GM21619 (cell line): ENCODE results near the gene ST6GALNAC3.
"Not testable (repeated sequence)": the region's sequence is repeated elsewhere in the genome, so short reads cannot be mapped to it uniquely, and the experiment has no call there.

Experiments used
- ATAC-seq: cut with Tn5 transposase; IDR thresholded peaks from one replicate; pipeline ENCODE4 v1.9.1; 2021; ENCODE audit not compliant: unreplicated experiment

ST6GALNAC3 gene

DNA sequence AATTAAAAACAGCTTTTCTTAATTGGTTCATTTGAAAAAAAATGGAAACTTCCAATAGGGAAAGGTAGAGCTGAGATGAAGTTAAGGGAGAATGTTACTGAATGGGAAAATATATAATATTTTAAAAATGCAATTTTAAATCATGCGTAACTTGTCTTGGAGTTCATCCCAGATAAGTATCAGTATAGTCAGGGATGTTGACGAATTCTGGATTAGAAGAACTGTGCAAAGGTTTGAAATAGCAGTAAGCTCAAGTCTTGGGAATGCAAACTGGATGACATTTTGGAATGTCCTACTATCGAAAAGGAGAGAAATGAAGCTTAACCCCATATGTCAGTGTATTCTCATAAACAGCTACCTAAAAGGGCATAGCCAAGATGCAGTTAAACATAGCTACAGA lies 4.0 kb upstream of the ST6GALNAC3 start:
- ATAC-seq: no peak

DNA sequence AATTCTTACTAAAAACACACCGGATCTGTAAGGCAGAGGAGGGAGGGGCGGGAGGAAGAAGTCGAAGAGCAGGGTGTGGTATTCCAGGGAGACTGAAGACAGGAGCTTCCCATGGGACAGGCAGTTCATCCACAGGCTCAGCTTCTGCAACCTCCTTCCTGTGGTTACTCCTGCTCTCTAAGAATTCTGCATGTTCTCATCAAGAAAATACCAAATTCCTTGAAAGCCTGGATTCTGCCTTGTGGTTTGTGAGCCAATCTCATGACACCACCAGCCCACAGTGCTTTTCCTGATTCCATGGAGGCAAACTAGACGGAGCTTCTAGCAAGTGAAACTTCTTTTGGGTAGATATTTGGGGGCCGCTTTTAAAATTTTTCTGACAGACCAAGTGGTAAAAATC lies 1.1 kb upstream of the ST6GALNAC3 start:
- no peak for ATAC-seq

- no peak for ATAC-seq
Measured at GRCh38 chr1:76075188-76075489, 593 bp downstream of the ST6GALNAC3 start.

DNA sequence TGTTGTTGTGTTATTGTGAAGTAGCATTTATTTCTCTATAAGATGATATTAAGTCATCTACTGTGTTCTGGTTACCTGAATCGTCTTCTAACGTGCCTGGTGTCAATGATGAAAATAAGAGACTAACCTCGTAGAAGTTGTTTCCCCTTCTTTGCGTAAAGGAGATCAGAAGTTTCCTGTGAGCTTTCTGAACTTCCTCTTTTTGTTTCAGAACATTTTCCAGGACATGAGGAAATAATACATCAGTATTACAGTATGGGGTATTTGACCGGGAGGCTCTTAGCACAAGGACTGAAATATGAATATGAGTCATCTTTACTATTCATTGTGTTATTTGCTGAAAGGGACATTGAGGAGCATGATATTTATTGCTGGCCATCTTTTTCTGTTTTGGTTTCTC lies 1.3 kb downstream of the ST6GALNAC3 start:
- peak; percentile 44 for ATAC-seq

DNA sequence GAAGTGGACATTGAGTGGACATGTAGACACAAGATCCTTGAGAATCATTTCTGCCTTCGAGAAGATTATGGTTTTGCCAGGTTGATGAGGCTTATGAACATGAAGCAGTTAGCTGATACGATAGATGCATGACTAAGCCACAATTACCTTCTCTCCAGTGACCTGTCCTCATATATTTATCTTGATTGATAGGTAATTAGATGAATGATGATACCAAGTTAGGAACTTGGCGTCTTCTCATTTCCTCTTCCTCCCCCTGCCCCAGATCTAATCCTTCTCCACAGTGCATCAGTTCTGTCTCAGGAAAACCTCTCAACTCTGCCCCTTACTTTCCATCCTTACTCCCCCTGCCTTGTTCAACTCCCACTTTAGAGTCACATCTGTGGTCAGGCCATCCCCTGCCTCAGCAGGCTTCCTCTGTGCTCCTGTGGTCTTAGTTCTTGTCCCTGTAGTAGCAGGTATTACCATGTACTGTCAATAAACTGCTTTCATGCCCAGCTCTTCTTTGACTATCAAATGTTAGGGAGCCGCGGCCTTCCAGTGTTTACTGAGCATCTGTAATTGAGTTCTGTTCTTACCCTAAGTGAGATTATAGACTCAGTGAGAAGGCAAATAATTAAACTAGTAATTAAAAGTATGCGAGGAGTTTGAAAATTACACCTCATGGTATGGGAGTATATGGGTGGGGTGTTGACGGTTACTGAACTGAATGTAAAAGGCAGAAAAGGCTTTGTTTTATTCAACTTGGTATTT lies 5.1 kb downstream of the ST6GALNAC3 start:
- ATAC-seq: no peak

- ATAC-seq: no peak
Measured at GRCh38 chr1:76080552-76081079, 6.1 kb downstream of the ST6GALNAC3 start.

GRCh38 chr1:76082062-76082461 lies 7.5 kb downstream of the ST6GALNAC3 start:
- no peak for ATAC-seq

- no peak for ATAC-seq
Measured at GRCh38 chr1:76083189-76083588, 8.6 kb downstream of the ST6GALNAC3 start.

DNA sequence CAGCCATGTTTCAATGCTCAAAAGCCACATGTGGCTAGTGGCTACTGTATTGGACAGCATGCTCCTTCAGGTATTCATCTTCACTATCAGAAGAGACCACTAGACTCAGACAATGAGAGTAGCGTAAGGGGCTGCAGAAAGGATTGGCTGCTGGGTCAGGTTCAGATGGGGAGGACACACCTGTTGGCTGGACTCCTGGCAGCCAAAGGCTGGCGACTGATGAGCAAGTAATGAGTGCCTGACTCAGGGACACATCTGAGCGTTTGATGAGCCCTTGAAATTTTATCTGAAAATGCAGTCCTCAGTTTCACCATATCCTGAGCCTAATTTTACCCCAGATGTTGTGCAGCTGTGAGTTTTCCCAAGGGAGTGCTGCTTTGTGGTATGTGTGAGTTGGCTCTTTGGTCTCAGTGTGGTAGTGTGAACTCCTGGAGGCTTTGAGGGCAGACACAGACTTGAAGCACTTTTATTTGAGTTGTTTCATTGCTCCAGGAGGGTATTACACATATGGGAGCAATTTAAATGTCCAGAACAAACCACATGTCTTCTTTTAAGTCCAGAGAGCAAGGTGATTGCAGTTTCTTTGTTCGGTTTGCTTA lies 9.6 kb downstream of the ST6GALNAC3 start:
- no peak for ATAC-seq

GRCh38 chr1:76084685-76085084 lies 10.1 kb downstream of the ST6GALNAC3 start:
- ATAC-seq: no peak

DNA sequence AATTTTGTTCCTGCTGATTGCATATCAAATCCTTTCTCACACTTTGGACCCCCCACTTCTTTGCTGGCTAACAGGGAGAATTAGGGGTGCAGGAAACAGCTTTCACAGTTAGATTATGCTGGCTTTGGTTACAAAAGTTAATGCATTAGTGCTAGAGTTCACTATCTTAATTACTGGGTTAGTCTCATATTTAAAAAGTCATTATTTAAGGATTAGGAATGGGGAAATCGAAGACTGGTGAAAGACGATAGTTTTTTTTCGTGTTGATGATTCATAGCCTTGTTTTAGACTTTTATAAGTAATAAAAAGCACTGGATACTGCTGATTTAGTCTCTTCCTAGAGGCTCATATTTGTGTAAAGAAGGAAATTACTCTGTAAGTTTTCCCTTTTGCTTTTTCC lies 11.6 kb downstream of the ST6GALNAC3 start:
- ATAC-seq: no peak

DNA sequence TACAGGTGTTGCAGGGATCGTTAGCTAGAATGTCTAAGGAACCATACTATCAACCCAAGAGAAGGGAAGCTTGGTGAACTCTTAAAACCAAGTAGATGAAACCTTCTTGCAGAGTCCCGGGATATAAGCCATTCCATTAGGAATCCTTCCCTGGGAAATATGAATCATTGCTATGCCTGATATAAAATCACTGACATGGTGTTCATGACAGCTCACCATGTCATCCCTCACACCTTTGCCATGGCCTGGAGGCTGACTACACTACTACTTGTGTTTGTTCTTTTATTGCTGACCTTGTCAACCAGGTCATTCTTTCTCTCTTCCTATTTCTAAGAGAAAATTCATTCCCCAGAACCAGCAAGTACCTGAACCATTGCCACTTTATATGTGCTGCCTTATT lies 12.1 kb downstream of the ST6GALNAC3 start:
- ATAC-seq: no peak

DNA sequence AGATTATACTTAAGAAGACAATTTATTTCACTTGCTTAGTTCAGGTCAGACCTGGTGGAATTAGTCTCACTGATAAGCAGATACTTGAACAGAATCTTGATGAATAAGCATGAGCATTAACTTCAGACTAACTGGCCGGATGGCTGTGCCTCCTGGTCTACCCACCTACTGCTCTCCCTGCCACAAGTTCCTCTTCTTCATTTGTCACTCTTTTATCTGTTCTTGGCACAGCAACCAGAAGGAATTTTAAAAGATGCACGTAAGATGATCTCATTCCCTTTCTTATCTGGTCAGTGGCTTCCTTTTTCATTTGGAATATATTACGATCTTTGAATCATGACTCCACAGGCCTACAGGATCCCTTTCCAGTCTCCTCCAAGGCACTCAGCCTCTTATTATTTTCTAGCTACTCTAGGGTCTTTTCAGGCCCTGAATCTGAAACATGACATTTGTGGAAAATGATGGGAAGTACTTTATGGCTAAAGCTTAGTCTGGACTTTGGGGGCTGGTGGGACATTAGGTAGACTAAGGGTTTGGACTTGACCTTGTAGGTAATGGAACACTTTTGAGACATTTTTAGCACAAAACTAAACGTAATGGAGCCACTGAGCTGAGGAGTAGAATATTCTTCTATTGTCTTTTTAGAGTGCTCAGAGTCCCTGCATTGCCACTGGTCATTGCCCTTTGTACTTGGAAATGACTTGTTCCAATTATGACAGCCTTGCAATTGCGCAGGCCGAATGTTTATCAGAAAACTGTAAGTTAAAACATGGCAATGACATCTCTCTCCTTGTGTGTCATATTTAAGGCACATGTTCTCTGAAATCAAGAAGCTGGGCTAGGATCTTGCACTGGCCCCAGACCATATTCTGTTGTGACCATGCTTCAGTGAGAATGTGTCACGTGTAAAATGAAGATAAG lies 16.0 kb downstream of the ST6GALNAC3 start:
- ATAC-seq: no peak

GRCh38 chr1:76092812-76093211 lies 18.3 kb downstream of the ST6GALNAC3 start:
- no peak for ATAC-seq

GRCh38 chr1:76093522-76094312 lies 19.2 kb downstream of the ST6GALNAC3 start:
- ATAC-seq: no peak

- ATAC-seq: no peak
Measured at GRCh38 chr1:76095802-76096201, 21.3 kb downstream of the ST6GALNAC3 start.

- not testable (repeated sequence) for ATAC-seq
Measured at GRCh38 chr1:76097064-76097463, 22.5 kb downstream of the ST6GALNAC3 start.

DNA sequence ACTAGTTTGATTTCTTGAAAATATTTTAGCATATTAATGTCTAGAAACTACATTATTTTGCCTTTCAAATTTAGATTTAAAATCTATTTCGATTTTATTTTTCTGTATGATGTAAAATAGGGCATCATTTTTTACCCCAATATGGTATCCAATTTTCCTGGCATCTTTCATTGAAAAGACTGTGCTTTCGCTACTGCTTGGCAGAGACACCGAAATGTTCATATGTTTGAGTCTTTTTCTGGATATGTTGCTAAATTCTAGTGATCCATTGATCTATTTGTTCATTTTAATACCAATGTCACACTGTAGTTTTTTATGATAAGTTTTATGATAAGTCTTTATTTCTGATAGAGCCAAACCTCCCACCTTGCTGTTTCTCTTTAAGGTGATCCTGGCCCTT lies 24.3 kb downstream of the ST6GALNAC3 start:
- no peak for ATAC-seq

DNA sequence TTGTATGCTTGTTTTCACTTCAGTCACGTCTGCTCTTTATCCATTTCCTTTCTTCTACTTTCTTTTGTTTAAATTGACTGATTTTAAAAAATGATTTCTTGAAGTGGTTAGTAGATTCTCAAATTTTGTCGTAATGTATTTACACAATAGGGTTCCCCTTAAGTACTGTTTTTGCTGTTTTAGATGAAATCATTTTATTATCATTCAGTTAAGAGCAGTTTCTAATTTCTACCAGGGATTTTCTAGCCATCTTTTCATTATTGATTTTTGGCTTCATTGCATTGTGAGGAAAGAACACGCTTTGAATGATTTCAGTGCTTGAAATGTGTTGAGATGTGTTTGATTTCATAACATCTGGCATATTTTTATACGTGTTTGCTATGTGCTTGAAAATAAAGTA lies 27.0 kb downstream of the ST6GALNAC3 start:
- no peak for ATAC-seq

GRCh38 chr1:76102046-76102445 lies 27.5 kb downstream of the ST6GALNAC3 start:
- ATAC-seq: no peak

DNA sequence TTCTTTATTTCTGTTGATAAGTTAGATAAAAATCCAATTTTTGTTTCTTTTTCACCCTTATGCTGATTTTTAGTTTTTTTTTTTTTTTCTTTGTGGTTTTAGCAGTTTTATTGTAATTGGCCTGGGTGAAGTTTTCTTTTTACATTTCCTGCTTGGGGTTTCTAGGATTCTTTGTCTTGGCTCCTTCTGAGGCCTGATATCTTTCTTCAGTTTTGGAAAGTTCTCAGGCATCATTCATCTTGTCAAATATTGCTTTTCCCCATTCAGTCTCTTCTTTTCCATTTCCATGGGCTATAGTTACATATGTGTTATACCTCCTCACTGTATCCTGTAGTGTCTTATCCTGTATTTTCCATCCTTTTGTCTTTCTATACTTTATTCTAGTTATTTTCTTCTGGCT lies 28.5 kb downstream of the ST6GALNAC3 start:
- no peak for ATAC-seq
